Small intestine (tissue), 7 donors: ENCODE measurements around the gene TTC38. TPM values are rescaled to one million over a fixed set of nuclear protein-coding genes. Genes with fewer than 3 reads are reported as not detected.

Experiments
- DNase-seq, 2 donors: peaks; one replicate each; pipeline versions ENCODE4 v3.0.0 to v3.0.0-alpha.2; 2013
- FAIRE-seq: peaks from 2 replicates; lab custom pipeline; 2012; peaks lifted over from hg19 to GRCh38; lab: Jason Lieb, UNC
- H3K27ac ChIP-seq, 3 donors: one replicate each; pipeline ENCODE4 v1.5.1; 2013; ENCODE audit warnings: low read length in 2 of 3, mild to moderate bottlenecking in 2 of 3, control low read depth in 1 of 3, inconsistent platforms in 1 of 3, low read depth in 1 of 3, moderate library complexity in 1 of 3
- H3K27me3 ChIP-seq, 3 donors: one replicate each; pipeline ENCODE4 v1.6.1; 2013; ENCODE audit warnings: low read length in 3 of 3, inconsistent platforms in 1 of 3; ENCODE audit not compliant: control insufficient read depth in 3 of 3, insufficient read depth in 3 of 3
- H3K36me3 ChIP-seq, 3 donors: one replicate each; pipeline ENCODE4 v1.6.1; 2013; ENCODE audit warnings: low read length in 3 of 3, inconsistent platforms in 1 of 3, low read depth in 1 of 3, mild to moderate bottlenecking in 1 of 3, moderate library complexity in 1 of 3; ENCODE audit not compliant: control insufficient read depth in 3 of 3, insufficient read depth in 2 of 3
- H3K4me1 ChIP-seq, 3 donors: one replicate each; pipeline ENCODE4 v1.6.1; 2013; ENCODE audit warnings: low read length in 2 of 3, inconsistent platforms in 1 of 3, low read depth in 1 of 3, mild to moderate bottlenecking in 1 of 3, moderate library complexity in 1 of 3; ENCODE audit not compliant: control insufficient read depth in 3 of 3, insufficient read depth in 2 of 3
- H3K4me3 ChIP-seq, 3 donors: one replicate each; pipeline ENCODE4 v1.5.1; 2013; ENCODE audit warnings: low read length in 3 of 3, control low read depth in 1 of 3, inconsistent platforms in 1 of 3, low read depth in 1 of 3, mild to moderate bottlenecking in 1 of 3, moderate library complexity in 1 of 3
- H3K9me3 ChIP-seq, 2 donors: one replicate each; pipeline ENCODE4 v1.6.1; 2013; ENCODE audit warnings: low read depth in 1 of 2, low read length in 1 of 2; ENCODE audit not compliant: control insufficient read depth in 2 of 2, insufficient read depth in 1 of 2
- whole genome bisulfite sequencing, 3 donors: extraction: QIAGEN DNeasy Blood & Tissue Kit; methylation state at CpG; one replicate each; pipeline ENCODE4 v1.1.7; 2013; 5-methylcytosine and 5-hydroxymethylcytosine counted together
- polyA plus RNA-seq, 4 donors: library from polyadenylated mRNA; stranded (reverse) in 3 of 4; unstranded in 1 of 4; fragments of 200-250 nt in 3 of 4; fragments of 120-200 nt in 1 of 4; gene quantifications; one replicate each; pipeline versions ENCODE4 v1.2.1 to v1.2.3, GENCODE V29; 2013
- donor health status: healthy with polysubstance abuse.
- donor health status: control.
- donor health status: control.
- donor health status: Bipolar disorder and iron deficiency.
- donor health status: healthy.

The TTC38 gene
- polyA plus RNA-seq, 4 donors = 83.5 to 231 (median 166) TPM

DNA sequence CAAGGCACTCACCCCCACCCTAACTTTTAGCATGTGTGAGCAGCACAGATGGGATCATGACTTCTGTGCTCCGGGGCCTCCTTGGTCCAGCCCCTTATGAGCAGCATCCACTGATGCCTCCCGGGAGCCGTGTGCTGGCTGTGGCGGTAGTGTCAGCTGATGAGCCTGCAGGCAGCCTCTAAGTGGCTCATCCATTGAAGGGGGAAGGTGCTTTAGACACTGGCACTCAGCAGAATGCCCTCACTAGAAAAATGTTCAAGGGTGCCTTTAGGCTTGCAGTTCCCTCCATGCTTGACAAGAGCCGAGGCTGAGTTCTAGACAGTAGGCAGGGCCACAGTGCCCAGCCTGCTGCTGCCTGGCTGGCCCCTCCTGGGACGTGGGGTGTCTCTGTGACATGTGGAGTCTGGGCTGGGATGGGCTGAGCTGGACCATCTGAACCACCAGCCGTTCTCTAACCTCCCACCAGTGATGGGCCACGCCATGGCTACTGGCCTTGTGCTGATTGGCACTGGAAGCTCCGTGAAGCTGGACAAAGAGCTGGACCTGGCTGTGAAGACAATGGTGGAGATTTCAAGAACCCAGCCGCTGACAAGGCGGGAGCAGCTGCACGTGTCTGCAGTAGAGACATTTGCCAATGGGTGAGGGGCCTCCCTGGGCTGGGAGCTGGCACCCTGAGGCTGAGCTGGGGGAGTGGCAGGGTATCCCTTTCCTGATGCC is 5.8 kb downstream of the TTC38 start:
- no peak for FAIRE-seq
- Histone ChIP-seq H3K4me1 (peaks cover 0 to 7% (median 0%) of the 10 kb centered on the region in 3 donors), H3K27ac (no peak overlapping the region), H3K36me3 (peaks cover 18 to 86% (median 40%) of the 10 kb centered on the region in 3 donors), H3K27me3 (no peaks in the 10 kb centered on the region), H3K9me3 (peaks cover 0 to 2% of the 10 kb centered on the region in 2 donors), H3K4me3 (no peak overlapping the region)
- WGBS, 3 donors = 91 to 95% (median 94%) methylated on average over 12 of the region's 12 CpGs
- no peak for DNase-seq

DNA sequence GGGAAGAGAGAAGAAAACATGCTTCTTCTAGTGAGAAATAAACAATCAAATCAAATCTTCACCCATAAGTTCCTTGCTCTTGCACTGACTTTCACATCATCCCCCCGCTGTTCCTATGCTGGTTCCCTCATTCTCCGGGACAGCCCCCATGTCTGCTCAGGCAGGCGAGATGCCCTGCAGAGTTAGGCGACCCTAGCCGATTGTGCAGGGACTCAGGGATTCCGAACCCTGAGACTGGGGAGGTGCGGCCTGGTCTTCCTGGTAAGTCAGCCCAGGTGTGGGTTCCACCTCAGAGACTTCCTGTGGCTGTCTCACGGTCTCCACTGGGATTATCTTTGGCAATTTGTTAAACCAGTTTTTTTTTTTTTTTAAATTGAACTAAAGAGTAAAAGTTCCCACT is 6.6 kb downstream of the TTC38 start:
- no peaks in the 10 kb centered on the region for H3K27me3 ChIP-seq
- H3K27ac ChIP-seq = no peak overlapping the region
- H3K9me3 ChIP-seq = peaks cover 0 to 2% of the 10 kb centered on the region in 2 donors
- H3K4me3 ChIP-seq = no peak overlapping the region
- H3K4me1 ChIP-seq = peaks cover 0 to 3% (median 0%) of the 10 kb centered on the region in 3 donors
- H3K36me3 ChIP-seq = peaks cover 18 to 89% (median 46%) of the 10 kb centered on the region in 3 donors
- no peak for FAIRE-seq
- WGBS, 3 donors = 92 to 95% (median 95%) methylated on average over 8 of the region's 8 CpGs
- DNase-seq = no peak

DNA sequence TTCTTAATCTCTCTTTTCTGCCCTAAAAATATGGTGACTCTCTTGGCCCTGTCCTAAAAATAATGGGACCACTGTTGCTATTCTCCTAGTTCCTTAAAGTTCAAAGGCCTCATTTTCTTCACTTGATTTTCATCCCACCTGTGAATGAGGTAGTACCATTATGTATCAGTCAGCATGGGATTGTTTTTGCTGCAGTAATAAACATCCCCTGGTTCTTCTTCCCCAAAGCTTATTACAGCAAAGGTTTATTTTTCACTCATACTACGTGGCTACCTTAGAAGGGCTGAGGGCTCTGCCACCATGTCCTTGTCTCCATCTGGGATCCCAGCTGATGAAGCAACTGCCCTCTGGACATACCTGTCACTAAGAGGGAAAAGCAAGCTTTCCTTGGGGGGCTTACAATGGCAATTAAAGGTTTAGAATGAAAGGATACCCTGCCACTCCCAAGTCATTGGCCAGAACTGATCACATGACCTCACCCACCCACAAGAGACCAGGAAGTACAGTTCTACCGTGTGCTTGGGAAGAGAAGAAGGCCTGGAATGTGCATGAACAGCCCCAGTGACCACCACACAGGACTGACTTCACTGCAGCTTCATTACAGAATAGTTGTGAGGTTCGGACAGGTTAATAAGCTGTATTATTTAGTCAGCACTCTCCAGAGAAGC is 7.8 kb downstream of the TTC38 start:
- 74 to 77% (median 74%) methylated on average over 3 of the region's 3 CpGs for WGBS, 3 donors
- Histone ChIP-seq H3K27me3 (no peaks in the 10 kb centered on the region), H3K9me3 (peaks cover 0 to 2% of the 10 kb centered on the region in 2 donors), H3K36me3 (peaks cover 29 to 89% (median 58%) of the 10 kb centered on the region in 3 donors), H3K4me3 (no peak overlapping the region), H3K27ac (no peak overlapping the region), H3K4me1 (no peaks in the 10 kb centered on the region)
- FAIRE-seq (no peak), DNase-seq (peak in 1 of 2 donors; percentile 19)

DNA sequence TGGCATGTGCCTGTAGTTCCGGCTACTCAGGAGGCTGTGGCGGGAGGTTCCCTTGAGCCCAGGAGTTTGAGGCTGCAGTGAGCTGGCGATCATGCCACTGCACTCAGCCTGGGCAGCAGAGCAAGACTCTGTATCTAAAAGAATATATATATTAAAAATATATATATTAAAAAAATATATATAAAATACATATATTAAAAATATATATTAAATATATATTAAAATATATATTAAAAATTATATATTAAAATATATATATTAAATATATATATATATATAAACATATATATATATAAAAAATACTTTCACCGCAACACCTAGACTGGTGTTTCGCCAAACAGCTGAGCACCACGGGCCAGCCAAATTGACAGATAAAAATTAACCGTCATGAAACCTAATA is 8.8 kb downstream of the TTC38 start:
- FAIRE-seq = no peak
- 92 to 94% (median 92%) methylated on average over 7 of the region's 7 CpGs for WGBS, 3 donors
- no peak overlapping the region for H3K4me3 ChIP-seq
- H3K27ac ChIP-seq = no peak overlapping the region
- DNase-seq = no peak
- no peaks in the 10 kb centered on the region for H3K4me1 ChIP-seq
- peaks cover 32 to 93% (median 59%) of the 10 kb centered on the region in 3 donors for H3K36me3 ChIP-seq
- H3K9me3 ChIP-seq = peaks cover 0 to 2% of the 10 kb centered on the region in 2 donors
- H3K27me3 ChIP-seq = no peaks in the 10 kb centered on the region

DNA sequence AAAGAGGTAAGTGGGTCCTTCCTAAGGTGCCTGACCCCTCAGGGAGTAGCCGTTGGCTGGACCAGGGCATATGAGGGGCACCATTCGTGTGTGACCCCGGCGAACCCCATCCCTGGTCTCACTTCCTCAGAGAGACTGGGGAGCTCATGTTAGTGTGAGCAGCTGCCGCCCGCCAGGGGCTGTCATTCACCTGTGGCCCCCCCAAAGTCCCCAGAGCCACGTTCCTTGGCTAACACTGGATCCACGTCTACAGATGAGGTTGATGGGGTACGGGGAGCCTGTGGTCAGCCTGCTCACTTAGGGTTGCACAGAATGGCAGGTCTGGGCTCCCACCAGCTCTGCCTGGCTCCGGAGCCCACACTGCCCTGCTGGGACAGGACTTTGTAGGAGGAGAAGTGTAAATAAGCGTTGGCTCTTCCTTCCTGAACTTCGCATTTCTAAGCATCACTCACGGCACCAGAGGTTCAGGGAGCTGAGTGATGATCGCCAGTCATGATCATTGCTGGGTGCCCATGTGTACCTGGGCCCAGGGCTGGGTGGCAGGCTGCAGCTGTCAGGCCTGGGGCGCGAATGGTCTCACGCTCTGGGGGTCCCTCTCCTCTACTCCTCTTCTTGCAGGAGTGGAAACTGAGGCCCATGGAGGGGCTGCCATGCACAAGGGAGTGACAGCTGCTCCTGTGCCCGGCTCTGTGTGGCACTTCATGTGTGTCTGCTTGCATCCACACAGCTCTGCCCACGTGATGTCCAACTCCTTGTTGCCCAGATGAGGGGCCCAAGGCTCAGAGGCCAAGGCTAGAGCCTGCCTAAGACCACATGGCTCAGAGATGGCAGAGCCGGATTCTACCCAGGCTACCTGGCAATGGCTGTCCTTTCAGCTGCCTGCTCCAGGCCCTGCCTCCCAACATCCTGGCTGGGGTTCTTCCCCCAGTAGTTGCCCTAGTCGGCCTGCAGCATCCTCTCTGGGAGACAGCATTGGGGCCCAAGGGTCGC is 11.1 kb downstream of the TTC38 start:
- Histone ChIP-seq H3K27me3 (no peaks in the 10 kb centered on the region), H3K4me3 (no peak overlapping the region), H3K4me1 (no peaks in the 10 kb centered on the region), H3K9me3 (peaks cover 0 to 2% of the 10 kb centered on the region in 2 donors), H3K36me3 (peaks cover 30 to 88% (median 52%) of the 10 kb centered on the region in 3 donors), H3K27ac (no peak overlapping the region)
- DNase-seq = no peak
- no peak for FAIRE-seq
- WGBS, 3 donors = 89 to 93% (median 93%) methylated on average over 22 of the region's 22 CpGs

DNA sequence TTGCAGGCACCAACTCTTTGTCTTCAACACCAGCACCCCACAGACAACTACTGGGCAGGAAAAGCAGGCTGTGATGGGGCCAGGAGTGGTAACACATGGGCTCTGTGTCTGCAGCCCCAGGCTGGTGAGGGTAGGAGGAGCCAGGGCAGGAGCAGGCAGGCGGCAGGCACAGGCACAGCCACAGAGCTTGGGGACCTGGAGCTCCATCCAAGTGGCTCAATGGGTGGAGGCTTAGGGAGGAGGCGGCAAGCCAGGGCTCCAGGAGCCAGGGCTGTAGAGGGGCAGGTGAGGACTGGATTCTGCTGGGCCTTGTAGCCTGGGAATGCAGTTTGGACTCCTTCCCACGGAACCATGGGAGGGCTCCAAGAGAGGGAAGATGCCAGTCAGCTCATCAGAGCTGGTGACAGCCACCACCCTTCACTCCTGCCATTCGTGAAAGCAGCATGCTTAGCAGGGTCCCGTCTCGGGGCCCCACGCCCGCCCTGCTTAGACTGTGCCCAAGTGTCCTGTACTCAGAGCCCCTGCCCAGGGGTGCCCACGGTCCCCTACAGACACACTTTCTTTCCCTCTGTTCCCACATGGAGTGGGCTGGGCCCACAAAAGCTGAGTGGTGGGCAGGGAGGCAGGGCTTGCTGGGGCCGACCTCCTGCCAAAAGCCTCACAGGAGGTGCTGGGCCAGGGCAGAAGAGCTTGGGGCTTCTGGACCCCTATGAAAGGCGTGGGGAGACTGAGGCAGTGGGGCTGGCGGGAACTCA is 12.4 kb downstream of the TTC38 start:
- H3K27me3 ChIP-seq = no peaks in the 10 kb centered on the region
- no peaks in the 10 kb centered on the region for H3K4me1 ChIP-seq
- no peaks in the 10 kb centered on the region for H3K9me3 ChIP-seq
- 95 to 97% (median 97%) methylated on average over 11 to 12 of the region's 12 CpGs for WGBS, 3 donors
- no peak overlapping the region for H3K4me3 ChIP-seq
- FAIRE-seq = no peak
- no peak for DNase-seq
- peak overlapping the region in 2 of 3 donors; percentile 43 to 48 for H3K27ac ChIP-seq
- peaks cover 30 to 89% (median 57%) of the 10 kb centered on the region in 3 donors for H3K36me3 ChIP-seq

DNA sequence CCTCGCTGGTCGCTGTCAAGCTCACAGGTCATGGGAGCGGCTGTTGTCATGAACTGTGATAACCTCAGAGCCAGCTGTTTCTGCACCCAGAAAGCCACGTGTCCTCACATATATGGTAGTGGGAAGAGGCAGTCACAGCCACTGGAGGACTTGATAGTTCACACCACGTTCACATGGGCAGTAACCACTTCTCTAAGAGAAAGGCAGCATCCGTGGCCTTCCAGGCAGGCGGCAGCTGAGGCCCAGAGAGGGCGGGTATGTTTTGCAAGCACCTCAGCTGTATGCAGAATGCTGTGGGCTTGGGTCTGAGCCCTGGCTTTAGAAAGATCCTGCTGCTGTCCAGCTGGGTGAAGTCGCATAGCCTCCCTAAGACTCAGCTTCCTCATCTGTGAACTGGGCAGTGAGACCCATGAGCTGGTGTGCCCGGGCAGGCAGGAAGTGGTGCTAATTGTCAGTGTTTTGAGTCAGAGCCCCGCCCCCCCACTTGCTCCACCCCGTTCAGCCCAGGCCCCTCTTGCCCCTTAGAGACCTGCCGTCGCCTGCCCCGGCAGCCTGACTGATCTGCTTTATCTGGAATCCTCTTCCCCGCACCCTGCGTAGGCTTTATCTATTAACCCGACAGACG is 13.3 kb downstream of the TTC38 start:
- H3K36me3 ChIP-seq = peaks cover 24 to 90% (median 53%) of the 10 kb centered on the region in 3 donors
- FAIRE-seq = no peak
- H3K27ac ChIP-seq = peak overlapping the region in 1 of 3 donors; percentile 42
- 75 to 90% (median 79%) methylated on average over 19 of the region's 19 CpGs for WGBS, 3 donors
- no peak overlapping the region for H3K4me3 ChIP-seq
- H3K4me1 ChIP-seq = no peaks in the 10 kb centered on the region
- peak in 1 of 2 donors; percentile 21 for DNase-seq
- H3K9me3 ChIP-seq = no peaks in the 10 kb centered on the region
- no peaks in the 10 kb centered on the region for H3K27me3 ChIP-seq
